ENCODE measurements around the gene BCR.

BCR gene

DNA sequence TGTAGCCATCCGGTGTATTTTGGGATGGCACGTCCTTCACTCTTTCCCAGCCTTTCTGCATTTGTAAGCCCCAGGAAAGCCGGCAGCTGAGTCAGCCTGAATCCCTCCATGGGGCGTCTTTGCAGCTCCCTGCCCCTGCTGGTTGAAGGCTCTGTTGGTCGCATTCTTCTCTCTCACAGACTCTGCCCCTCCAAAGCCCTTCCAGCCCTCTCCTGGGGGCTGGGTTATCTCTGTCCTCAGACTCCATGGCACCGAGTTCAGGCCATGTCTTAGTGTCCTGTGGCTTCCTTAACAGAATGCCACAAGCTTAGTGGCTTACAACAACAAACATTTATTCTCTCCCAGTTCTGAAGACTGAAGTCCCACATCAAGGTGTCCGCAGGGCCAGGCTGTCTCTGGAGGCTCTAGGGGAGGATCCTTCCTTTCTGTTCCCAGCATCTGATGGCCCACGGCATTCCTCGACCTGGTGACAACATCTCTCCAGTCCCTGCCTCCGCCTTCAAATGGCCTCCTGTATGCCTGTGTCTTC is 62.2 kb downstream of the BCR start:
- DNase-seq (ENCODE audit: low spot score) (no peak), FAIRE-seq (no peak)

GRCh38 chr22:23243006-23243573 is 62.8 kb downstream of the BCR start:
- DNase-seq (ENCODE audit: low spot score) = no peak
- FAIRE-seq = peak; percentile 20

- FAIRE-seq (peak; percentile 96), DNase-seq (ENCODE audit: low spot score) (no peak)
Measured at GRCh38 chr22:23243859-23244689, 63.8 kb downstream of the BCR start.

DNA sequence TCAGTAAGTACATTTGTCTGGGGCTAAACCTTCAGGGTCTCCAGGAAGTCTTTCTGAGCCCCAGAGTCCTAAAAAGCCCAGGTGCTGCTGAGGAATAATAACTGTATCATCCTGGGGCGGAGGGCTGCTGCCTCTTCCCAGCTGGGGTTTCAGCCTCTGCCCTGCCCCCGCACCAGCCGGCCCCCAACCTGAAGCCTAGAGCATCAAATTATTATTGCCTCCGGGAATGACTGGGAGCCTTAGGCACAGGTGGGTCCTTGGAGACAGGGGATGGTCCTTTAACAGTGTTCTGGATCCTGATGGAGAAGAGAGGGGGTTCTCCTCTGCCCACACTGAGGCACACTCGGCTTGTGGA is 64.4 kb downstream of the BCR start:
- FAIRE-seq (no peak), DNase-seq (ENCODE audit: low spot score) (no peak)

DNA sequence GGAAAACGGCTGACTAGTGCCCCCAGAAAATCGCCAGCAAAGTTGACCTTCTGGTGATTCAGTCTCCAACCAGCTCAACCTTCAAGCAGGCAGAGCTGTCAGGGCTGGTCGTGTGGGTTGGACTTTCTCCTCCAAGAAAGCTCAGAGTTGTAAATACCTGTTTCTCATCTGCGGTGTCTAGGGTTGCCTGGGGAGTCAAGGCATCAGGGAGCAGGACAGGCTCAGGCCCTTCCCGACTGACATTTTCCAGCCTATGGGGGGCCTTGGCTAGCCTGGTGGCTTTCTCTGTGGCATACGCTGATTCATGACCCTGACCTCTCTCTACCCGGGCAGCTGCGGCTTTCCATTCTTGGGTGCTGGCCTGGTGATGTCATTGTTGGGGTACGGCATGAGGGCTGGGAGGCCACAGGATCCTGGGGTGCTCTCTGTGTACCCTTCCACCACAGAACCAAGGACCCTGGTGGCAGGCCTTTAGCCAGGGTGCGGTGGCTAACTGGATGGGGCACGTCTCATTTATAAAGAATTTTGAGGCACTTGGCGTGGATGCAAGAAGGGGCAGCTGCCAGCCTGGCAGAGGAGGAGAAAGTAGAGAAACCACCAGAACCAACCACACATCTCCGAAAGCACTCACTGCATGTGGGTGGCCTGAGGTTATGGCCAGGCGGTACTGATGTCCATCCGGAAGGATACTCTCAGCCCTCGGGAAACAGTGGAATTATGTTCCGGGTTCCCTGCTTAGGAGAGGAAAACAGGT is 64.9 kb downstream of the BCR start:
- peak; percentile 57 for DNase-seq (ENCODE audit: low spot score)
- peak; percentile 88 for FAIRE-seq

DNA sequence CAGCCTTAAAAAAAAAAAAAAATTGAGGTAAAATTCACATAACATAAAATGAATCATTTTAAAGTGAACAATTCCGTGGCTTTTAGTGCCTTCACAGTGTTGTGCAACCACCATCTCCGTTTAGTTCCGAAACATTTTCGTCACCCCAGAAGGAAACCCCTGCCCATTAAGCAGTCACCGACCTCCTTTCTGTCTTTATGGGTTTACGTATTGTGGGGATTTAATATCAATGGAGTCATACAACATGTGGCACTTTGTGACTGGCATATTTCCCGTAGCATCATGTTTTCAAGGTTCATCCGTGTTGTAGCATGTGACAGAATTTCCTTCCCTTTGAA is 65.5 kb downstream of the BCR start:
- no peak for FAIRE-seq
- no peak for DNase-seq (ENCODE audit: low spot score)

DNA sequence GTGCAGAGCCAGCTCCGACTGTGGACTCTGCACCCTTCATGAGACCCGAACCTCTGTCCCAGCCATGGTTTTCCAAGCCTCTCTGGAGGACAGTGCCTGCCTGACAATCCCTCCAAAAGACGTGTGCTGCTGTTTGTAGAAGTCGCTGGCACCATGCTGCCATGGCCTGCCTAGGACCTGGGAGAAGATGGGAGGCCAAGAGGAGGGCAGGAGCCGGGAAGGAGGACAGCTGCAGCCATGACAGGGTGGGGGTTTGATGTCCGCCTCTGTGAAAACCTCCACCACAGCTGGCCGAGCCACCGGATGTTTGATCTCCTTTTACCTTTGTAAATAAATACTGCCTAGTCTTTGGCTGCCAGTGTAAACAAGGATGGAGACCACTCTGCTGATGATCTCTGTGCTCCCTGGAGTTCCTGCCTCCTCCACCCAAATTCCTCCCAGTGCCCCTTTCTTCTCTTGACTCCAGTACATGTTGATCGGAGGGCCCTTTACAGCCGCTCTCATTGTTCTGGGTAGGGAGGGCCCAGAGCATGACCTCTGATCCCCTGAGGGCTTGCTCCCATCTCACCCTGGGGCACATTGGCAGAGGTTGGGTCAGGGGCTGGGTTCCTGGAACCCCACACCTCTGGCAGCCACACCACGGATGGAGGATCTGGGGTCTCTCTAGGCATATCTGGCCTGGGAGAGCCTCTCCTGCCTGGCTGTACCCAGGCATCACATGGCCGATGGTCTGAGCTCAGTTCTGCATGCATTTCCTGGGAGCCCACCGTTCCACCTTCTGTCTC is 66.9 kb downstream of the BCR start:
- FAIRE-seq = no peak

GRCh38 chr22:23248583-23248982 is 68.3 kb downstream of the BCR start:
- DNase-seq (ENCODE audit: low spot score) (no peak), FAIRE-seq (peak; percentile 46)

More for the DNA sequence above, 66.9 kb downstream of the BCR start:
- DNase-seq (ENCODE audit: low spot score) = no peak

- FAIRE-seq = no peak
- no peak for DNase-seq (ENCODE audit: low spot score)
Measured at GRCh38 chr22:23250056-23250784, 69.9 kb downstream of the BCR start.

- DNase-seq (ENCODE audit: low spot score) (no peak), FAIRE-seq (no peak)
Measured at GRCh38 chr22:23250785-23251363, 70.6 kb downstream of the BCR start.

DNA sequence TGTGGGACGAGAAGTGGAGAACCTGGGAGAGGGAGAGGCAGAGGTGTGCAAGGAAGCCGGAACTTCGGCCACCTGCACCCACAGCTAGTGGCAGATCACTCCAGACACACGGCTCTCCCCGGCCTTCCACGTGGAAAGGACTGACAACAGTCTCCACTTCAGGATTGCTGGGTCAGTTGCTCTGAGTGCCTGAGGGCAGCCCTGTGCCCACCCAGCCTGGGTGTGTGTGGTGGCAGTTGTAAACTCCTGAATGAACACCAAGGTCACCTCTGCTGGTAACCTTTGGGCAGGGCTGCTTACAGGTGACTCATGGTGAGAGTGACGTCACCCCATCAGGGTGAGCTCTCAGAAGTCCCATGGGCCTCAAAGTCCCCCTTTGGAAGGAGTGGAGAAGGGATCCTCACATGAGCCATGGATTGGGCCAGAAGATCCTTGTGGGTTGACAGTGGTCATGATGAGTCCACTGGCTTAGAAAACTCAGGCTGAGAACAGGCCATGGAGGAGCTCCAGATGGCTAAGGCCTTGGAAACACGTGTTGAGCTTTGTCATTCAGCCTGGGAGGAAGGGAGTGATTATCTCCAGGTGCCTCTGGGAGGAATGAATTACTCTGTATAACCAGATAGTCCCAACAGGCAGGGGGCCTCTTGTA is 71.3 kb downstream of the BCR start:
- FAIRE-seq = peak; percentile 46
- peak; percentile 43 for DNase-seq (ENCODE audit: low spot score)

DNA sequence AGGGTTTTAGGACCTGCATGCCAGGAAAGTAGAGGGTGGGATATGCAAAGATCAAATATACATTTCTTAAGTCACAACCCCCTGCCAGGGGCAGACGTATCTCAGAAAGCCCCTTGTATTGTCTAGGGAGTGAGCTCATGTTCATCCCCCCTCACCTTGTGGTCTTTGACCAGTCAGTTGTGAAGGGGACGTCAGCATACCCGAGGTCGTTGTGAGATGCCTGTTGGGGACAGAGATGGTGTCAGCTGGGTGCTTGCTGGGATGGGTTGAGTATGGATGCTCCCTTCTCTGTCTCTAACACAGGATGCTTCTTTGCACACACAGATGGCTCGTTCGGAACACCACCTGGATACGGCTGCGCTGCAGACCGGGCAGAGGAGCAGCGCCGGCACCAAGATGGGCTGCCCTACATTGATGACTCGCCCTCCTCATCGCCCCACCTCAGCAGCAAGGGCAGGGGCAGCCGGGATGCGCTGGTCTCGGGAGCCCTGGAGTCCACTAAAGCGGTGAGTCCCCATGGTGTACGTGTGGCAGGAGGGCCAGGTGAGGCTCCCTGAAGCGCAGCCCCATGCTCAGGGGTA is 73.3 kb downstream of the BCR start:
- DNase-seq (ENCODE audit: low spot score) (no peak), FAIRE-seq (peak; percentile 17)

GRCh38 chr22:23255506-23256170 is 75.3 kb downstream of the BCR start:
- DNase-seq (ENCODE audit: low spot score) = no peak
- FAIRE-seq = peak; percentile 44

GRCh38 chr22:23256171-23256932 is 76.0 kb downstream of the BCR start:
- FAIRE-seq (peak; percentile 85), DNase-seq (ENCODE audit: low spot score) (no peak)

DNA sequence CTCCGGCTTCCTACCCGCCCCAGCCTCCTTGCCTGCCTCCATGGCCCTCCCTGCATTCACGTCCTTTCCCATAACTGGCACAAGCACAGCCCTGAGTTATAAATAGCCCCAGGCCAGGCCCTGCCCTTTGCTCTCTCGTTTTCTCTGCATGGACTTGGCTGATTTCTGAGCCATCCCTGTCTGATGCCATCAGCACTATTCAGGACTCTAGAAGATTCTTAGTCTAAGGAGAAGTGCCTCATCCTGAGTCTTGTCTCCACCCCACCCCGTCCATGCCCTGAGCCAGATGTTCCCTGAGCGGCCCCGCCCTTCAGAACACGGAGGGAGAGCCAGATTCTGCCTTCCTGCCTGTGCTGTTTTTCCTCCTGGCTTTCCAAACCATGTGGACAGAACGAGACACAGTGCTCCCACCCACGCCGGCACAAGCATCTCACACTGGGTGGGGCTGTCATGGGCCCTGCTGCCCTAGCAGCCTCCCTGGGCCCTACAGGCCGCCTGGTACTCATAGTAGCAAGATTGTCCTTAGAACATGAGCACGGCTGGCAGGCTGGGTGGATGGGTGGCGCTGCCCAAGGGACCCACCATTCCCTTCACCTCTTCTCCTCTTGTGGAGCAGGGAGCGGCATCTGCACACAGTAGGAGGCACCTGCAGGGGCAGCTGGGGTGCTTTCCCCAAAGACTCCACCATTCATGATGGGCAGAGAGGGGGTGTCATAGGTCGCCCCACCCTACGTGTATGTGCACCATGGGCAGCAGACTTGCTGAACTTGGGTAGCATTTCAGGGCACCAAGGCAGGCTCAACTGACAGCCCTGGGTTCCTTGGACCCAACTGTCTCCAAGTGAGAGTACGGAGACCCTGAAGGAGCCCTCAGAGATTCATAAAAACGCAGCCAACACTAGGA is 76.9 kb downstream of the BCR start:
- FAIRE-seq (peak; percentile 46), DNase-seq (ENCODE audit: low spot score) (no peak)

DNA sequence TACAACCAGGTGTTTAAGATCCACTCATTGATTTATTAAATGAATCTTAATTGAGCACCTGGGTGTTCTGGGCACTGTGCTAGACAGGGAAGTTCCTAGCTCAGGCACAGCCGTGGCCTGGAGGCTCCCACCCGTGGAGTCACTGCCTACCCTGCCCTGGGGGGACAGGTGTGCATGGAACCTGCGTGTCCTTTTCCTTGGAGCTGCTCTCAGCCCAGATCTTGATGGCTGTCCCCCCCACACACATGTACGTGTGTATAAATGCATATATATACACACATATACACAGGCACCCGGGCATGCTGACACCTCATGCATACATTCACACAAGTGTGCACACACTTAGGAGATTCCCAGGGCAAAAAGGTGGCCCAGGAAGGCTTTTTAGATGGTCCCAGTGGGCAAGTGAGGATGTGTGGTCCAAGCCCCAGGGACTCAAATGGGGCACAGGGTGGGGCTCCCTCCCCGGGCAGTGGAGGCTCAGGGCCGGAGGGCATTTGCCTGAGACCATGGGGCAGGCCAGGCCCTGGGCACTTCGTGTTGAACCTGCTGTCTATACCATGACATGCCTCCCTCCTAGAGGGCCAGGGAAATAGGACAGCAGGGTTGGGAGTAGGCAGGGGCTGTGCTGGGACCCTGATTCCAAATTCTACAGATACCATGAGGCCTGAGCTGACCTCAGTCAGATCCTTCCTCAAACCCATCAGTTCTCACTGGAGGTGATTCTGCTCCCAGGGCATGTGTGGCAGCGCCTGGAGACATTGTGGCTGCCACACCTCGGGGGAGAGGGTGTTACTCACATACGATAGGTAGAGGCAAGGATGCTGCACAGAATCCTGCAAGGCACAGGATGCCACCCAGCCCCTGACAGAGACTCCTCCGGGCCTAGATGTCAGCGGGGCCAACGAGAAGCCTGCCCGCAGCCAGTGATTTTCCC is 77.8 kb downstream of the BCR start:
- DNase-seq (ENCODE audit: low spot score) (no peak), FAIRE-seq (peak; percentile 48)

Data from urothelium cell line (cell line).